ENCODE data around the gene FANCI.

FANCI gene

GRCh38 chr15:89327113-89327512, 83.3 kb downstream of the FANCI start:
- no peak for DNase-seq (ENCODE audit: low read depth)
- in situ Hi-C loops (cut with HindIII; ENCODE audit: low sequenced_read_pairs) = no loop called here
- no peak for TF ChIP-seq CTCF (IDR thresholded peaks at IDR 0.05; ENCODE audit: low read depth, low read length, missing control alignments)
- H3K4me3 ChIP-seq (ENCODE audit: low read depth, low read length) = no peak overlapping the region

DNA sequence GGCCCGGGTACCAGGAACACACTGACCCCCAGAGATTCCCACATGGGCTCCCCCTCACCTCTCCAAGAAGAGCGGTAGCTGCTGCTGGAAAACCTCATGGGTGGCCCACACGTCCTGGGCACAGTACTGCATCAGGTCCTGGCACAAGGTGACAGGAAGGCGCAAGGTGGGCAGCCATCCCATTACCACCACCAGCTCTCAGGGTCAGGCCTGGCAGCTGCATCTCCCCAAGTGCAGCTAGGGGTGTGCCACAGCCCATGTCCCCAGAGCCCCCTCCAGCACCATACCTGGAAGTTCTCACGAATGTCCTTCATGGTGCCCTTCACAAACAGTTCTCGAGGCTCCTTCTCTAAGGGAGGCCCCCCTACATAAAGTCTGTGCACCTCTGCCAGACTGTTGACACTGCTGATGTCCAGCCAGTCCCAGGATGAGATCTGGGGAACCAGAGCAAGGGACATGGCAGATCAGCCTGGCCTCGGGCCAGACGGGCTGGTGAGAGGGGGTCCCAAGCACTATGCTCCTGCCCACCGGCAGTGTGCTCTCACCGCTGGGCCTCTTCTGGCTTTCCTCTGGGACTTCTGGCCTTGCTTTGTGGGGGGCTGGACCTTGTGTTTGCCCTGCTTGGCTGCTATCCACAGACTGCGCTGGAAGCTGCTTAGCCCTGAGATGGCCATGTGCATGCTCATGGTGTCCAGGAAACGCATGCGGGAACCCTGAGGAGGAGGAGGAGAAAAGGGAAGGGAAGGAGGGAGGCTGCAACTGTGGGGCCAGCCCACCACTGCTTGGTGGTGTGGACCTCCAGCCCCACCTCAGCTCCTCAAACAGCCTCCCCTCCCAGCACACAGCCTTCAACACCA, 84.8 kb downstream of the FANCI start:
- in situ Hi-C loops (cut with HindIII; ENCODE audit: low sequenced_read_pairs) = no loop called here
- no peak for TF ChIP-seq CTCF (IDR thresholded peaks at IDR 0.05; ENCODE audit: low read depth, low read length, missing control alignments)
- H3K4me3 ChIP-seq (ENCODE audit: low read depth, low read length) = no peak overlapping the region
- DNase-seq (ENCODE audit: low read depth) = no peak

DNA sequence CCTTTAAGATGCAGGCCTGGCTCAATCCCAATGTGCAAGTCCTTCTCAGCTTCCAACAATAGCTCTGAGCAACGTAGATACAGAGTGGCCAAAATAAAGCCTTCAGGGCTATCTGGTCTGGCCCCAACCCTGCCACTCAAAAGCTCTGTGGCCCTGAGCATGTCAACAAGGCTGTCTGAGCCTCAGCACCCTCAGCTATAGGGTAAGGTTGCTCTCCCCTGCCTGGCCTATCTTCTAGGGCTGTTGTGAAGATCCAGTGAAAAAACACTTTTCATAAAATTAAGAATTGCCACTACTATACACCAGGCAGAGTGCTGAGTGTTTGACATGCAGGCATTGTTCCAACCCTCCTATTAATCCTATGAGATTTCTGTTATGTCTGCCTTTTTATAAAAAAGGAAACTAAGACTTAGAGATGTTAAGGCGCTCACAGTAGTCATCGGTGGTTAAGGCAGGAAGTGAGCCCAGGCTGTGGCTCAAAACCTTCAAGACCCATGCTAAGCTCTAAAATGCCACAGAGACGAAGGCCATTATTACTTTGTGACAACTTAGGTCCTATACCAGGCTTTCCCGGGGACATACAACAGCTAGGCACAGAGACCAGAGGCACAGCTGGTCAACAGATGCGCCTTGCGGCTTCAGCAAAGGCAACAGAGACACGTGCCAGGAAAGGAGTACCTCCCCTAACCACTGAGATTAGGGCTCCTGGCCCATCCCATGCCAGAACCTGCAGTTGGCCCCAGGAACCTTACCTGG, 85.7 kb downstream of the FANCI start:
- no peak for TF ChIP-seq CTCF (IDR thresholded peaks at IDR 0.05; ENCODE audit: low read depth, low read length, missing control alignments)
- H3K4me3 ChIP-seq (ENCODE audit: low read depth, low read length) = no peak overlapping the region
- DNase-seq (ENCODE audit: low read depth) = no peak
- in situ Hi-C loops (cut with HindIII; ENCODE audit: low sequenced_read_pairs) = no loop called here

GRCh38 chr15:89330119-89330518, 86.3 kb downstream of the FANCI start:
- TF ChIP-seq CTCF (IDR thresholded peaks at IDR 0.05; ENCODE audit: low read depth, low read length, missing control alignments) = no peak
- DNase-seq (ENCODE audit: low read depth) = no peak
- in situ Hi-C loops (cut with HindIII; ENCODE audit: low sequenced_read_pairs) = no loop called here
- H3K4me3 ChIP-seq (ENCODE audit: low read depth, low read length) = no peak overlapping the region

DNA sequence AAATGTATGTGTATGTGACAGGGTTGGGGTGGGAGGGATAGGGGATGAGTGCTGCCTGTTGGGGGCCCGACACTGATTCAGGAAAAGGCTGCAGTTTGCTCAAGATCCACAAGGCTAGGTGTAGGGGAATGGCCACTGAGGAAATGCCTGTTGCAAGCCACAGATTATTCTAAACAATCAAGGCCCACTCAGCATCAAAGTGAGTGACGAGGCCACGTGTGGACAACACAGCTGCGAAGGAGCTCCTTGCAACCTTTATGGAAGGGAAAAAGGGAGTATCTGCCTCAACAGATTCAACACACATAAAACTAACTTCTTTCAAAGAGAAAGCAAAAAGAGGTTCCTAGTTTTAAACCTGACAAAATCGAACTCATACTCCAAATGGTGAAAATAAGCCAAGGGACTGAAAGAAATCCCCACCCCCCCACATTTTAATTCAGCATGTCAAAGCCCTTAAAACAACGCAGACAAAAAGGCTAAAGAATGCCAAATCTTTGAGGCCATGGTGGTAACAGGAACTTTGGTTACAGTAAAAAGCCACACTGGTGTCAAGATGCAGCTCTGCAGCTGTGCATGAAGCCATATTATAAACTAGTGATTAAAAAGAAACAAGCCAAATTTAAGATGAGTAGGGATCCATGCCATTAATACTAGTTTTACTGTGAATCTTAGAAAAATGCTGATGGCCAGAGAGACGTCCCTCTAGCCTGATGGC, 87.3 kb downstream of the FANCI start:
- TF ChIP-seq CTCF (IDR thresholded peaks at IDR 0.05; ENCODE audit: low read depth, low read length, missing control alignments) = no peak
- H3K4me3 ChIP-seq (ENCODE audit: low read depth, low read length) = no peak overlapping the region
- in situ Hi-C loops (cut with HindIII; ENCODE audit: low sequenced_read_pairs) = no loop called here
- no peak for DNase-seq (ENCODE audit: low read depth)

DNA sequence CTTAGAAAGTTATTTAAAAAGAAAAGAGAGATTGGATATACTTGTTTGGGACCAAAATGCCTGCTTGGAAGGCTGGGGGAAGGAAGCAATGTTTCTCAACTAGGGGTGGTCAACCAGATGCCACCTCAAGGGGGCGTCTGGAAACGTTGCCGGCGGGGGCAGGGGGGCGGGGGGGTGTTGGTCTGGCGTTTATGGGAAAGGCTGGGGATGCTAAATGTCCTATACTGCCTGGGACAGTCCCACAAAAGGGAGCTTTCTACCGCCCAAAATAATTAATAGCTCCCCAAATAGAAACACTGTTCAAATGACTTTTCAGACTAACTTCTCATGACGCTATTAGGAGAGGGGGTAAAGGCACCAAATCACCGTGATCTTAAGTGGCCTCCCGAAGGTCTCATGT, 88.7 kb downstream of the FANCI start:
- TF ChIP-seq CTCF (IDR thresholded peaks at IDR 0.05; ENCODE audit: low read depth, low read length, missing control alignments) = peak; percentile 31
- H3K4me3 ChIP-seq (ENCODE audit: low read depth, low read length) = no peak overlapping the region
- in situ Hi-C loops (cut with HindIII; ENCODE audit: low sequenced_read_pairs) = no loop called here
- no peak for DNase-seq (ENCODE audit: low read depth)
